GM19438 (cell line): ENCODE measurements around the gene KIF1C.
"Not testable (repeated sequence)": the region's sequence is repeated elsewhere in the genome, so short reads cannot be mapped to it uniquely, and the experiment has no call there.

Experiments
- ATAC-seq: cut with Tn5 transposase; IDR thresholded peaks from one replicate; pipeline ENCODE4 v1.9.1; 2021; ENCODE audit warnings: low read depth; ENCODE audit not compliant: unreplicated experiment

KIF1C gene

GRCh38 chr17:4999430-5000093 lies 1.8 kb downstream of the KIF1C start:
- ATAC-seq, result no peak

DNA sequence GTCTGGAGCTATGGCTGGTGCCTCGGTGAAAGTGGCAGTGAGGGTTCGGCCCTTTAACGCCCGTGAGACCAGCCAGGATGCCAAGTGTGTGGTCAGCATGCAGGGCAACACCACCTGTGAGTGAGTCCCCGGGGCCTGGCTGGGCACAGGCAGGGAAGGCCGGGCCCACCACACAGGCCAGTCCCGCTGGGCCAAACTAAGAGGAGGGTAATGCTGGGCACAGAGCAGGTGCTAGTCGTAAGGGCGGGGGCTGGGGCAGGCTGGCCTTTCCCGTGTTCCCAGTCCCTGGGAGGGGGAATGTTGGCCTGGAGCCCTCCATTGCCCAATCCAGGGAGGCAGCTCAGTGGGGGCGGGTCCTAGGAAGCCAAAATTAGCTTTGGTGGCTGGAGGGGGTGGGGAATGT lies 2.5 kb downstream of the KIF1C start:
- ATAC-seq, result no peak

DNA sequence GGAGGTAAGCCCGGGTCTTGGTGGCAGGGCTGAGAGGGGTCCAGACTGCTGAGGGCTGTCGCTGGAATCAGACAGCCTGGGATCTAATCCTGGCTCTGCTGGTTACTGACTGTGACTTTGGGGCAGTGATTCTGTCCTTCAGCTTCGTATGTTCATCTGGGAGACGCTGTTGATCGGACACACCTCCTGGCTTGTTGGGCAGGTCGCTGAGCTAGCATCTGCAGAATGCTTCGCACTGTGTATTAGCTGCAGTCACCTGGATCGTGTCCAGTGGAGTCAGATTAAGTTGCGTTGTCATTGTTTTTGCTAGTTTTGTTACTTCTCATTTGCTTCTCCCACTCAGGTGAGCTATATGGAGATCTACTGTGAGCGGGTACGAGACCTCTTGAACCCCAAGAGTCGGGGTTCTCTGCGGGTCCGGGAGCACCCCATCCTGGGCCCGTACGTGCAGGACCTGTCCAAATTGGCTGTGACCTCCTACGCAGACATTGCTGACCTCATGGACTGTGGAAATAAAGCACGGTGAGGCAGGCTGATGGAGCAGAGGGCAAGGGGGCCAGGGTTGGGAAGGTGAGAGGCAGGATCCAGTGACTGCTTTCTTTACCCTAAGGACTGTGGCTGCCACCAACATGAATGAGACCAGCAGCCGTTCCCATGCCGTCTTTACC lies 4.5 kb downstream of the KIF1C start:
- ATAC-seq, result no peak

DNA sequence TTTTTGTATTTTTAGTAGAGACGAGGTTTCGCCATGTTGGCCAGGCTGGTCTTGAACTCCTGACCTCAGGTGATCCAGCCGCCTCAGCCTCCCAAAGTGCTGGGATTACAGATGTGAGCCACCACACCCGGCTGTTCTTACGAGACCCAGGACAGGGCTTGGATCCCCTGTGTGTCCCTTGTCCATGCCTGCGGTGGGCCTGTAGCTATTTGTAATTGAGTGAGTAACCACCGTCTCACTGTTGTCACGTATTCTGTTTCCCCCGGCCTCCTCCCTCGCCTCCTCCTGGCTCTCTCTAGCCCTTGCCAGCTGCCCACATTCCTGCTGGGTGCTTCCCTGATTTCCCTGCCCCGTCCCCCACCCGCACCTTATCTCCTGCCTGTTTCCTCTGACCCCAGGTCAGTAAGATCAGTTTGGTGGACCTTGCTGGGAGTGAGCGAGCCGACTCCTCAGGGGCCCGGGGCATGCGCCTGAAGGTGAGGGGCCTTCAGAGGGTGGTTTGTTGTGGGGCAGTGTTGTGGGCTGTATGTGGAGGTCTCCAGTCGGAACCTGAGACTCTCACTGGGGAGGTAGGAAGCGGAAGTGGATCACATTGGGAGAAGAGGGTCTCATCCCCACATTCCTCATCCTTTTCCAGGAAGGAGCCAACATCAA lies 5.6 kb downstream of the KIF1C start:
- no peak for ATAC-seq

DNA sequence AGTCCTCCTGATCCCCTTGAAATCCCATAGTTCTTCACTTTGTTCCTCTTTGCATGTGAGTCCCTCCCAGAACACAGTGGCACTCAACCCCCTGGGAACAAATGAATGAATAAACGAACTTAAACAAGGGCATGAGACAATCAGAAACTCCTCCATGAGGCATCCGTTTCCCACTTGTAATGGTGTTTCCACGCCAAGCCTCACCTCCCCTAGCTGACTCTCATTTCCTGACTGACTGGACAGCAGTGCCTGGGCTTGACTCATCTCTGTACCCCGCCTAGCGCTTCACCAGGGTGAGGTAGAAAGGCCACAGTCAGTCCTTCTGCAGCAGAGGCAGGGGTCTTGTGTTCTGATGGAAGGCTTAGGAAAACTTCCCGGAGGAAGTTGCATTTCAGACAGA lies 14.2 kb downstream of the KIF1C start:
- no peak for ATAC-seq

DNA sequence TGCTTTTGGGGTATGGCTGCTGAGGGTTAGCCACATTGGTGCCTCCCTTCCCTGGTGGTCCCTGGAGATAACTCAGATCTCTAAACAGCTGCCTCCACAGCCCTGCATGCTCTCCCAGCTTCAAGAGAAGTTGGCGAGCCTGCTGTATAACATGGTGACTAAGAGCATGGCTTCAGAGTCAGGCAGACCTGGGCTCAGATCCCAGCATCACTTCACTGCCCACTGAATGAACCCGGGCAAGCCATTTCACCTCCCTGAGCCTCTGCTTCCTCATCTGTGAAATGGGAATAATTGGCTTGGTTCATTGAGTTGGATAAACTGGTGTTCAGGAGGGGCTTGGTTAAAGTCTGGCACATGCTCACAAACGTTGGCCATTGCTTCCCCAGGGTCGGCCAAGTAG lies 16.6 kb downstream of the KIF1C start:
- ATAC-seq, result no peak

DNA sequence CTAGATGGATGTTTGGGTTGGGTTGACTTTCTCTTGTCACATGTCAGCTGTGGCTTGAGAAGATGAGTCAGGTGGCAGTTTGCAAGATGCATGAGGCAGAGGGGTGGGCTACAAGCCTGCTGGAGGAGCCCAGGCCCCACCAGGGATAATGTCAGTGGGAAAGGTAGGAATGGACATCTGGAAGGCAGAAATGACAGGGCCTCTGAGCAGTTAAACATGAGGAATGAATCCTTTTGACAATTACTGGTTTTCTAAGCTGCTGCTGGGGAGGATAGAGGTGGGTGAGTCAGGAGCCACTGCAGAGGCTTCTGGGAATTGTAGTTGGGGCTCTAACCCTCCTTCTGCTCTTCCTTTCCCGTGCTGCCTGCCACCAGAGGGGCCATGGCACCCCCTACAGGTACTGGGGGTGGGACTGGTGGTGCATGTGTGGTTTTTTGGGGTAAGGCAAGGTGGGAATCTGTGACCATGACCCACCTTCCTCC lies 21.8 kb downstream of the KIF1C start:
- ATAC-seq, result no peak

- no peak for ATAC-seq
Observed at GRCh38 chr17:5020502-5021023, 22.8 kb downstream of the KIF1C start.

DNA sequence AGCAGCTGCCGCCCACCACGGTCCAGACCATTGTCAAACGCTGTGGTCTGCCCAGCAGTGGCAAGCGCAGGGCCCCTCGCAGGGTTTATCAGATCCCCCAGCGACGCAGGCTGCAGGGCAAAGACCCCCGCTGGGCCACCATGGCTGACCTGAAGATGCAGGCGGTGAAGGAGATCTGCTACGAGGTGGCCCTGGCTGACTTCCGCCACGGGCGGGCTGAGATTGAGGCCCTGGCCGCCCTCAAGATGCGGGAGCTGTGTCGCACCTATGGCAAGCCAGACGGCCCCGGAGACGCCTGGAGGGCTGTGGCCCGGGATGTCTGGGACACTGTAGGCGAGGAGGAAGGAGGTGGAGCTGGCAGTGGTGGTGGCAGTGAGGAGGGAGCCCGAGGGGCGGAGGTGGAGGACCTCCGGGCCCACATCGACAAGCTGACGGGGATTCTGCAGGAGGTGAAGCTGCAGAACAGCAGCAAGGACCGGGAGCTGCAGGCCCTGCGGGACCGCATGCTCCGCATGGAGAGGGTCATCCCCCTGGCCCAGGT lies 24.5 kb downstream of the KIF1C start:
- no peak for ATAC-seq

DNA sequence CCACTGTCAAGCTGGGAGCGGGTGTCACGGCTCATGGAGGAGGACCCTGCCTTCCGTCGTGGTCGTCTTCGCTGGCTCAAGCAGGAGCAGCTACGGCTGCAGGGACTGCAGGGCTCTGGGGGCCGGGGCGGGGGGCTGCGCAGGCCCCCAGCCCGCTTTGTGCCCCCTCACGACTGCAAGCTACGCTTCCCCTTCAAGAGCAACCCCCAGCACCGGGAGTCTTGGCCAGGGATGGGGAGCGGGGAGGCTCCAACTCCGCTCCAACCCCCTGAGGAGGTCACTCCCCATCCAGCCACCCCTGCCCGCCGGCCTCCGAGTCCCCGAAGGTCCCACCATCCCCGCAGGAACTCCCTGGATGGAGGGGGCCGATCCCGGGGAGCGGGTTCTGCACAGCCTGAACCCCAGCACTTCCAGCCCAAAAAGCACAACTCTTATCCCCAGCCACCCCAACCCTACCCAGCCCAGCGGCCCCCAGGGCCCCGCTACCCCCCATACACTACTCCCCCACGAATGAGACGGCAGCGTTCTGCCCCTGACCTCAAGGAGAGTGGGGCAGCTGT lies 25.9 kb downstream of the KIF1C start:
- no peak for ATAC-seq

DNA sequence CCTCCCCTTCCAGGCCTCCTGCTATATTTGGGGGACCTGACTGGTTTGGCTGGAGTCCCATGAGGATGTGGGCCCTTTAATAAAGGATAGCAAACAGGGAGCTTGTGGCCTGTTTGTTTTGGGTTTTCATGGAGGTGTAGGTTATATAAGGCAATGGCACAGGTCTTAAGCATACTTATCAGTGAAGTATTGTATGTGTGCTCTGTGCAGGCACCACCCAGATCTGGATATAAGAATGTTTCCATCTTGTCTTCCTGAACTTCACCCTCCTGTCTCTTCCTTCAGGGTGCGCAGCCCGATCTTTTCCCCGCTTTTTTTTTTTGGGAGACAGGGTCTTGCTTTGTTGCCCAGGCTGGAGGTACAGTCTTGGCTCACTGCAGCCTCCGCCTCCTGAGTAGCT lies 26.9 kb downstream of the KIF1C start:
- no peak for ATAC-seq

- ATAC-seq, result no peak
Observed at GRCh38 chr17:5027299-5027698, 29.5 kb downstream of the KIF1C start.

DNA sequence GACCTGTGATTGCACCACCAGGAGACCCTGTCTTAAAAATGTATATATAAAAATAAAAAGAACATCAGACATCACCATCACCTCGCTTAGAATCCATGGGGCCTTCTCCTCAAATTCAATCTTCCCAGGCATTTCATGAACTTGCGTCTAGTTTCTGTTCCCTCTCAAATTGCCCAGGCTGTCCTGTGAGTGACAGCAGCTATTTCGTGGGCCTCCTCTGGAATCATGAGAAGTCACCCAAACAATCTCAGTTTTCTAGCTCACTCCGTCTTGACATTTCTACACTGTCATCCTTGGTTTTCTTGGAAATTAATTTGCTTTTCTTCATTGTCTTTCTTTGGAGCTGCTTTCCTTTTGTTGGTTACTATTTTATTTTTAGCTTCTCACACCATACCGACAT lies 30.2 kb downstream of the KIF1C start:
- no peak for ATAC-seq

- ATAC-seq, result not testable (repeated sequence)
Observed at GRCh38 chr17:5030168-5030567, 32.4 kb downstream of the KIF1C start.

DNA sequence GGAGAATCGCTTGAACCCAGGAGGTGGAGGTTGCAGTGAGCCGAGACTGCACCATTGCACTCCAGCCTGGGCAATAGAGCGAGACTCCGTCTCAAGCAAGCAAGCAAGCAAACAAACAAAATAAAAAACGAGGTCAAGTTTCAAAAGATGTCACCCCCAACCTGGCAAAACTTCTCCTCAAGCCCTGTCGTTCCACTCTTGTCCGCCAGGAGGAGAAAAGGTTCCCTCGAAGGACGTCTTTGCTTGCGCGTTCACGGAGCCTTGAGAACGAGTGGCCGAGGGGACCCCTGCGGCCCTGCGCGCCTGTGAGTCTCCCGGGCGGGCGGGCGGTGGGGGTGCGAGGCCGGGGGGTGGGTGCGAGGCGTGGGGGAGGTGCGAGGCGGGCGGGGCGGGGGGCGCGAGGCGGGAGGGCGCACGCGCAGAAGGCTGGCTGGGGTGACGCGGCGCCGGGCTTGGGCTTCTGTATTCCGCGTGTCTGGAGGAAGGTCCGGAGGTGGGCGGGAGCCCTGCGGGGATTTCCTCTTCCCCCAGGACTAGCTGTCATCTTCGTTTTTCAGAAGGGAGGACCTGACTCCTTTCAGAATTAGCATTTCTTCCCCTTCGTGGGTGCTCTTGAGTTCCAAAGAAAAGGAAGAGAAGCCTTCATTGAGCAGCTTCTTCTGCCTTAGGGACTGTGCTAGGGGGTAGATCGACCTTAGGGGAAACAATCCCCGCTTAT lies 33.8 kb downstream of the KIF1C start:
- ATAC-seq, result no peak

DNA sequence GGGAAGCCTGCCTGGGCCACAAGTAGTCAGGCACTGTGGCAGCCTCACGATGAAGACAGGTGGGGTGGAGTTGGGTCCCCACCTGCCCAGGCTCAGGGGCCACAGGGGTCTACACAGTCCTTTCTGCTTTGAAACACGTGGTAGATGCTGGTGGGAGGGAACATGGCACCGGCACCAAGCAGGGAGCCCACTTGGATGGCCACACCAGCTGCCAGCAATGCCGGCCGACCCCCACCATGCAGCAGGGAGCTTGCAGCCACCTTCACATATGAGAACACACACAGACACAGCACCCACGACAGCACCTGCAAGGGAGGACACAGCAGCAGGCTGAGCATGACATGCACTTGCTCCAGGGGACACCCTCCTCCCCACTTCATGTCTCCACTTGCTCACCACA lies 35.1 kb downstream of the KIF1C start:
- ATAC-seq, result no peak

DNA sequence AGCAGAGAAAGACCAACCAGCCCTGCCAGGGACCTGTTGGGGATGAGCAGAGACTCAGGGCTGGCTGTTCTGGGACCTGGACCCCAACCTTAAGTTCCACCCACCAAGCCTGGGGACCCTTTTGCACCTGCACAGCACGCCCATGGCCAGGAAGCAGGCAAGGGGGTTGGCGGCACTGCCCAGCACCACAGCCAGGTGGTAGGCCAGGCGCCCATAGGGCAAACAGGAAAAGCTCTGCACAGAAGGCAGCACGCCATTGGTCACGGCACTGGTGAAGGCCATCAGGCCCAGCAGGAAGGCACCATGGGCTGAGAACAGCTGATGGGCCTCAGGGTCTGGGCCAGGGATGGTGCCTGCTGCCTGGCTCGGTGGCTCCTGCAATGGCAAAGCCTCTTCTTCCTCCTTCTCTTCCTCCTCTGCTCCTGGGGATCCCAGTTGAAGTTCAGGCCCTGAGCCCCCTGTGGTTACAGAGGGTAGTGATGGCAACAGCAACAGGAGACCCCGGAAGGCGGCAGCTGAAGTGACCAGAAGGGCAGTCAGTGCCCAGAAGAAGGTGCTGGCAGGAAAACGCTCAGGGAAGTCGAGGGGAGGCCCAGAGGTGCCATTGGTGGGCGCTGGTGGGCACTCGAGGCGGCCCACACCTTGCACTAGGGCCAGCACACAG lies 35.7 kb downstream of the KIF1C start:
- no peak for ATAC-seq

- no peak for ATAC-seq
Observed at GRCh38 chr17:5034063-5034462, 36.3 kb downstream of the KIF1C start.

DNA sequence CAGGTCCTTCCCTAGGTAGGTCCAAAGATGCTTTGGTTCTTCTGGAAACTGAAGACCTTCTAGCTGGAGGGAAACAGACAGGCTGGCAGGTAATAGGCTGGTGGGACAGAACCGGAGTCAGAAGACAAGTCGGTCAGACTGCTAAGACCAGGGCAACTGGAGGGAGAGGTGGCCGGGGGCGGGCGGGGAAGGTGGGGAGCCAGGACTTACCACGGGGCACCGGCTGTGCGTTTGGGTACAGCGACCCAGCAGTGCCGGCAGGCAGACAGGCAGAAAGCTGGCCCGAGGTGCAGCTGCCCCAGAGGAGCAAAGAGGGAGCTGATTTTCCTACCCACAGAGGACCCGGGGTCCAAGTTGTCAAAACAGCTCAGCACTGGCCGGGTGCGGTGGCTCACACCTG lies 36.9 kb downstream of the KIF1C start:
- ATAC-seq, result no peak

DNA sequence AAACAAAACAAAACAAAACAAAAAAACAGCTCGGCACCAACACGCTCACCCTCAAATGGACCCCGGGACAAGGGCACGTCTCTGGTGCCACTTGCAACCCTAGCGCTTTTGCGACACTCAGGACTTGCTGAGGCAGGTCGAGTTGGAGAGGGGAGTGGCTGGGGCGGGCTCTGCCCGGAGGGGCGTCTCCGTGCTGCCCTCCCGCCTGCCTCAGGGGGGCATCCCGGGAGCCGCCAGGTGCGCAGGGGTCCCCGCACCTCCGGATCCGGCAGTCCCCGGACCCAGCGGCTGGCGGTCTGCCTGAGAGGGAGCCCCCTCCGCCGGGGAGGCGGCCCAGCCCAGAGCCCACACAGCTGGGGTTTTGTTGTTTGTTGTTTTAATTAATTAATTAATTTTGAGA lies 37.6 kb downstream of the KIF1C start, which contains the start of gene SLC52A1:
TSS of gene SLC52A1 (minus strand) at position 112 of the 400 bp plus-strand sequence. CDS start 820 bp downstream, outside the sequence.
- no peak for ATAC-seq
